GM12878 (cell line): ENCODE data around the gene P3H2.

Source experiments
- BHLHE40 ChIP-seq, 2 experiments: fragments of 450-650 bp in 1 of 2; IDR thresholded peaks; 2 replicates each; pipeline ENCODE4 v1.6.1; 2011 to 2017; ENCODE audit warnings: low read depth in 2 of 2, borderline replicate concordance in 1 of 2, improper control_type of control experiment in 1 of 2, low read length in 1 of 2, mild to moderate bottlenecking in 1 of 2
- BMI1 ChIP-seq: fragments of 450-650 bp; IDR thresholded peaks from 2 replicates; pipeline ENCODE4 v1.6.1; 2016; ENCODE audit warnings: mild to moderate bottlenecking, moderate library complexity, borderline replicate concordance
- CTCF ChIP-seq, 3 experiments: IDR thresholded peaks in 2 of 3; conservative IDR thresholded peaks in 1 of 3; 2 replicates each; pipeline ENCODE4 v1.5.1; 2011; ENCODE audit warnings: low read depth in 3 of 3, low read length in 3 of 3, mild to moderate bottlenecking in 3 of 3, control low read depth in 2 of 3, moderate library complexity in 2 of 3, inconsistent platforms in 1 of 3, mixed read lengths in 1 of 3; ENCODE audit not compliant: control insufficient read depth in 2 of 3, insufficient read depth in 1 of 3; ENCODE audit errors: extremely low read depth in 1 of 3
- FOXK2 ChIP-seq: fragments of 450-650 bp; IDR thresholded peaks from 2 replicates; pipeline ENCODE4 v1.6.1; 2017; ENCODE audit warnings: mild to moderate bottlenecking, moderate library complexity
- HDAC2 ChIP-seq: fragments of 200-600 bp; sonication (generic); IDR thresholded peaks from 2 replicates; pipeline ENCODE4 v1.6.1; 2017
- POLR2A ChIP-seq: IDR thresholded peaks from 2 replicates; pipeline ENCODE4 v1.6.1; 2011; ENCODE audit warnings: low read depth, mild to moderate bottlenecking, low read length
- POLR2AphosphoS5 ChIP-seq: IDR thresholded peaks from 2 replicates; pipeline ENCODE4 v1.6.1; 2011; ENCODE audit warnings: mild to moderate bottlenecking, low read length, inconsistent platforms
- RFX5 ChIP-seq: IDR thresholded peaks from 2 replicates; pipeline ENCODE4 v1.6.1; 2011; ENCODE audit warnings: low read depth, low read length, improper control_type of control experiment
- SMC3 ChIP-seq: IDR thresholded peaks from 2 replicates; pipeline ENCODE4 v1.6.1; 2011; ENCODE audit warnings: low read length, improper control_type of control experiment, borderline replicate concordance
- USF2 ChIP-seq: IDR thresholded peaks from 2 replicates; pipeline ENCODE4 v1.6.1; 2011; ENCODE audit warnings: low read depth, low read length, improper control_type of control experiment, borderline replicate concordance
- ZBTB11 ChIP-seq: fragments of 450-650 bp; formaldehyde crosslinking; IDR thresholded peaks from 2 replicates; pipeline ENCODE4 v1.5.0; 2022; ENCODE audit warnings: mild to moderate bottlenecking, missing genetic modification characterization

- TF ChIP-seq USF2 = no peak
- TF ChIP-seq ZBTB11 (CRISPR knock-in tag) = no peak
- TF ChIP-seq POLR2A = no peak
- TF ChIP-seq FOXK2 = no peak
- no peak for TF ChIP-seq HDAC2
- TF ChIP-seq CTCF (IDR thresholded peaks at IDR 0.05 in 2 of 3, conservative IDR thresholded peaks at IDR 0.05 in 1 of 3; ENCODE audit: control insufficient read depth in 2 of 3, extremely low read depth in 1 of 3, insufficient read depth in 1 of 3, low read depth in 3 of 3, low read length in 3 of 3) = no peak
- no peak for TF ChIP-seq POLR2AphosphoS5
- no peak for TF ChIP-seq BHLHE40 (IDR thresholded peaks at IDR 0.05; ENCODE audit: borderline replicate concordance in 1 of 2, low read depth in 2 of 2, low read length in 1 of 2)
- no peak for TF ChIP-seq SMC3
- no peak for TF ChIP-seq BMI1
- TF ChIP-seq RFX5 = no peak
Observed at GRCh38 chr3:189982321-189982945, 138.3 kb downstream of the P3H2 start.
